ACHN (cell line): ENCODE measurements around the gene XNDC1N.
"Not testable (repeated sequence)": the region's sequence is repeated elsewhere in the genome, so short reads cannot be mapped to it uniquely, and the experiment has no call there.

Experiments
- DNase-seq: peaks from one replicate; pipeline ENCODE4 v3.0.0-alpha.2; 2015
- in situ Hi-C: cut with HindIII; loops from 2 replicates; pipeline ENCODE4 v1.10.0; 2017; ENCODE audit warnings: low sequenced_read_pairs, low pct_ligation_motif_present, low pct_unique_long_range_greater_than_20kb

XNDC1N gene

DNA sequence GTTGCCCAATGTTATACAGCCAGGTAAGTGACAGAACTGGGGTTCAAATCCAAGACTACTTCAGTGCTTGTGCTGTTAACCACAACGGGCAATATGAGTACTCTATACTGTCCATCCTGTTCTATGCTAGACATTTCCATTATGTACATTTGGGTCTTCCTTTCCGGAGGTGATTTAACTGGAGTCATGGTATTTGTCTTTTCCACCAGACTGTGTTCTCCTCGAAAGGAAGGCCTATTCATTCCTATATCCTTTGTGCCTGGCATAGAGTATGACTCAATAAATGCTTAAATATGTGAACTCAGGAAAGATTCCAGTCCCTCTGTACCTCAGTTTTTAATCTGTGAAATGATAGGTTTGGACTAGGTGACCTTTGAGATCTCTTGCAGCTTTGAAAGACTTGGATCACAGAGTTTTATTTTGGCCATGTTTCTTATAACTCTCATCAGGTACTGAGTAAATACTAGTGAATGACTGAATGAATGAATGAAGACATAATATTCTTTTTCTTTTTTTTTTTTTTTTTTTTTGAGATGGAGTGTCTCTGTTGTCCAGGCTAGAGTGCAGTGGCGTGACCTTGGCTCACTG lies 7.0 kb upstream of the XNDC1N start:
- in situ Hi-C loops = no loop called here
- no peak for DNase-seq

DNA sequence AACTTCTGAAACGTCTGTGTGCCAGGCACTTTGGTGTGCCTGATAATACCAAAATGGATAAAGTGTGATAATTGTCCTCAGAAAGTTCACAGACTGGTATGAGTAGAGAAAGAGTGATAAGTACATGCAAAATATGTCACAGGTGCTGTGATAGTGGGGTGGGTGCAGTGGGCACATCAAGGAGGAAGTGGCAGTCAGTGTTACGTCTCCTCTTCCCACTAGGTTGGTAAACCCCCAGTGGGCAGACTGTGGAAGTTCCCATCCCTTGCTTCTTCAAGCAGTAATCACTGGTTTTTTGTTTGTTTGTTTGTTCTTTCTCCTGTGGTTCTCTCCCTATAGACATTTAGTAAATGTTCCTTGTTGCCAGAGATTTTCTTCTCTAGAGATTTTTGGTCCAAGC lies 5.8 kb upstream of the XNDC1N start:
- in situ Hi-C loops = no loop called here
- no peak for DNase-seq

DNA sequence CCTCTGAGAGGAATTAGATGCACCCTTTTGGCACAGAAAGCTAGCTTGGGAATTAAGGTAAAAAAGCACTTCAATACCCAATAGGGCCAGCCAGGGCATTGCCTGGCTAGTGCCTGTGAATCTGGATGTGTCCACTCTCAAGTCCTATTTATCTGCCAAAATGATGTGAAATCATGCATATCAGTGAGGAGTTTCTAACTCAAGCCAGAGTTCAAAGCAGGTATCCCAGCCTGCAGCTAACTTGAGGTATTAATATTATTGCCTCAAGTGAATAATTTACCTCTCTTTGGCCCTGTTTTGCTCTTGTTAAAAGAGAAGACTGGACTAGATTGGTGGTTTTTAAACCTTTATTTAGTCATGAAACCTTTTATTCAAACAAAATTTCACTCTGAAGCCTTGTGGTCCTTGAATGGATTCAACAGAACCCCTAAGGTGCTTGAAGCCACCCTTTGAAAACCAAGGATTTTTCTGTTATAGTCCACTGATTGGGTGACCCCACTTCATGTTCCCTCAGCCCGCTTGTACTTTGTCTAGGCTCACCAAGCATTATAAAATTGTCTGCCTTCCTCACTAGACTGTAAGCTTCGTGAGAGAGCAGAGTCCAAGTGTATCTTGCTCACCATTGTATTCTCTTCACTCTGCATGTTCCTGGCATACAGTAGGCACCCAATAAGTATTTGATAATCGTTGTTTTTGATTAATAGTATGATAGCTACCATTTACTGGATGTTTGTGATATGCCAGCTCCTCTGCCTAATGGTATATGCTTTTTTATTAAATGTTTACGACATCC lies 4.9 kb upstream of the XNDC1N start:
- in situ Hi-C loops = no loop called here

DNA sequence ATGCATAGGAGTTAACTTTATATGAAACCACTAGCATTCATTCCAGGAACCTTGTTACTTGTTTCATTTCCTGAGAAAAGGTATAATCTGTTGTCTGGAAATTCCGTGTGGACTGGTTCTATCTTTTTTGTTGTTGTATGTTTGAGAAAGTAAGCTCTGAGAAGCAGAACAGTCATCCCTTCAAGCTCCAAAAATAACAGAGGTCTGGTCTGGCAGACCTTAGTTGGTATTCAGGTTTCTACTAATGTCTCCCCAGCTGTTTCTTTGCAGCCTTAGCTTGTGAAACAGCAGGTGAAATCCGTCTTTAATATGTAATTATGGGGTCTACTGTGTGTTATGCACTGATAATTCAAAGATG lies 2.8 kb upstream of the XNDC1N start:
- in situ Hi-C loops = no loop called here
- DNase-seq = no peak

More for the DNA sequence above, 4.9 kb upstream of the XNDC1N start:
- peak; percentile 25 for DNase-seq

DNA sequence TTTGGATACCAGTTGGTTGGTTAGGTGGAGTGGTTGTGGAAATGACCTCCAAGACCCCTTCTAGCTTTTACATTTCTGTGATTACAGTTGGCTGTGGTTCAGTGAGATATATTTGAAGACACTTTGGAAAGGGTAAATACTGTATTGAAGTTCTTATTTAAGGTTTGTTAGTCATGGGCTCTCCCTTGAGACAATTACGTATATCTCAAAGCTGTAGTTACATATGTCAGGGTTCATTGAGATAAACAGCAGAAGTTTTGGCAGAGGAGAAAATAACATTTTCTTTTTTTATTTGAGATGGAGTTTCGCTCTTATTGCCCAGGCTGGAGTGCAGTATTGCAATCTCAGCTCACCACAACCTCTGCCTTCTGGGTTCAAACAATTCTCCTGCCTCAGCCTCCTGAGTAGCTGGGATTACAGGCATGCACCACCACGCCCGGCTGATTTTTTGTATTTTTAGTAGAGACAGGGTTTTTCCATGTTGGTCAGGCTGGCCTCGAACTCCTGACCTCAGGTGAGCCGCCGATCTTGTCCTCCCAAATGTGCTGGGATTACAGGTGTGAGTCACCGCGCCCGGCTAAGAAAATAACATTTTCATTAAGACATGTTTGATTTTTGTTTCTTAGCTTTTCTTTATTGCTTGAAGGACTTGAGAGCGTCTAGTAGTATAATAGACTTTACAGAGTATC lies 2.3 kb upstream of the XNDC1N start:
- in situ Hi-C loops = no loop called here
- no peak for DNase-seq

DNA sequence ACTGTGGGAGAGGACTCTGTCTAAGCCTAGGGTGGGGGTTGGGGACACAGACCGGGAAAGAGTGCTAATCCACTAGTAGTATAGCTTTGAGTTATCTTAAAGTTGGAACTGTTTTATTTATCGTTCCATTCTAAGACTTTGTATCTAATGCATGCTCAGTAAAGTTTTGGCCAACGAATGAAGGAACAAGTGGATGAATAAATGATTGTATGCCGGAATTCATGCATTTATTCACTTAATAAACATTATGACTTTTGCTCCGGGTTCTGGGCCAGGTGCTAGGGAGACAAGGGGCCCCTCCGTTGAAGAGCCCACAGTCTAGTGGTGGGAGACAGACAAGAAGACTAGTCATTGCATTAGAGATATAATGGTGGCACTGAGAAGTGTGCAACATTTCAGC lies 1.1 kb upstream of the XNDC1N start:
- no peak for DNase-seq
- in situ Hi-C loops = no loop called here

DNA sequence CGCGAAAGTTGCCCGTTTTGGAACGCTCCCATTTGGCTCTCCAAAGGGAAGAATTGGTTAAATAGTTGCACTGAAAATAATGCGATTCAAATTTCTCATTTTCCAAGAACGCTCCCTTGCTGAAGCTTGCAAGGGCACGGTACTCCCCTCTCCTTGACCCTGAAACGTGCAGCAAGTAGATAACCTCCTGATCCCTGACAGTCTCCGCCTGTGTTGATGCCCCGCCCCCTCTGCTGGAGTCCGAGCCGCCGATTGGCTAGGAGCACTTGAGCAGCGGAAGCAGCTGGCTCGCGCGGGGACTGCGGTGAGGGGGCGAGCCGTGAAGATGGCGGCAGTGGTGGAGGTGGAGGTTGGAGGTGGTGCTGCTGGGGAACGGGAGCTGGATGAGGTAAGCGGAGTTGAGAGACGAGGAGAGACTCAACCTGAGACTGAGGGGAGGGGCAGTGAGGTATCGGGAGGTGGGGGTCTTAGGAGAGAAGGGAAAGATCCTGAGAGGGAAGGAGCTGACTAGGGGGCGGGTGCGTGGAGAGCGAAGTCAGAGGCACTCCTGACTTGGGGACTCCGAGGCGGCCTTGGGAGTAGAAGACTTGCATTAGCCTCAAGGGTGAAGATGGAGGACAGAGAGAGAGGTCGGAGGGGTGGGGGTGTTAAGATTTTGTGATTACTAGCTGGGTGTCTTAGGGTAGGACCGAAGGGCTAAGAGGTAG lies 496 bp upstream of the XNDC1N start, which contains the start of gene RNF121:
RNF121 (plus strand) TSS at position 310 of the 707 bp plus-strand sequence; CDS start at position 326, 16 bp downstream.
- DNase-seq = peak; percentile 93
- in situ Hi-C loops = no loop called here

DNA sequence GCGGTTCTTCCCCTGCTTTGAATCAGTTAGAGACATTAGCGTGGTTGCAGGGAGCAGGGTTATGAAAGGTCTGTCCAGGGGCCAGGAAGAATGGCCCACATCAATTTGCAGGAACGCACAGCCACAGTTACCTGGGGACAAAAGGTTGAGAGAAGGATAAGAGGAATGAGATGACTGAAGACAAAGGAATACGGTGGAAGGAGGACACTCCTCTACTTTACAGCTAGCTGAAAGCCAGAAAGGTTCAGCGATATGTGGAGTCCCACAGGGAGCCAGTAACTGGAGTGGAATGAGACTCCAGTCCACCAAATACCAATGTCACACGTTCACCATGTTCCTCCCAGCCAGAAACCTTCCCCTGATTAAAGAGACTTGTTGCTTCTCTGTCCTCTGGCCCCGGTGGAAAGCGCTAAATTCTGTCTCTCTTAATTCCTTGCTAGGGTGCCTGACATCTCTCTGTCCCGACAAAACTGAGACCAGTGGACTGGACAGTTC lies 10.7 kb downstream of the XNDC1N start:
- no peak for DNase-seq
- in situ Hi-C loops = no loop called here

DNA sequence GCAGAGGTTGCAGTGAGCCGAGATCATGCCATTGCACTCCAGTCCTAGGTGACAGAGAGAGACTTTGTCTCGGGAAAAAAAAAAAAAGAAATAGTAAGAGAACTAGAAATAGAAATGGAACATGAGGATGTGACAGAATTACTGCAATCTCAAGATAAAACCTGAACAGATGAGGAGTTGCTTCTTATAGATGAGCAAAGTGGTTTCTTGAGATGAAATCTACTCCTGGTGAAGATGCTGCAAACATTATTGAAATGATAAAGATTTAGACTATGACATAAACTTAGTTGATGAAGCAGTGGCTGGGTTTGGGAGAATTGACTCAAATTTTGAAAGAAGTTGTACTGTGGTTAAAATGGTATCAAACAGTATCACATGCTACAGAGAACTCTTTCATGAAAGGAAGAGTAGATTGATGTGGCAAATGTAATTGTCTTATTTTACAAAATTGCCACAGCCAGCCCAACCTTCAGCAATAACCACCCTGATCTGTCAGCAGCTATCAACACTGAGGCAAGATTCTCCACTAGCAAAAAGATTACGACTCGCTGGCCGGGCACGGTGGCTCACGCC lies 13.7 kb downstream of the XNDC1N start:
- in situ Hi-C loops = no loop called here
- DNase-seq = no peak

DNA sequence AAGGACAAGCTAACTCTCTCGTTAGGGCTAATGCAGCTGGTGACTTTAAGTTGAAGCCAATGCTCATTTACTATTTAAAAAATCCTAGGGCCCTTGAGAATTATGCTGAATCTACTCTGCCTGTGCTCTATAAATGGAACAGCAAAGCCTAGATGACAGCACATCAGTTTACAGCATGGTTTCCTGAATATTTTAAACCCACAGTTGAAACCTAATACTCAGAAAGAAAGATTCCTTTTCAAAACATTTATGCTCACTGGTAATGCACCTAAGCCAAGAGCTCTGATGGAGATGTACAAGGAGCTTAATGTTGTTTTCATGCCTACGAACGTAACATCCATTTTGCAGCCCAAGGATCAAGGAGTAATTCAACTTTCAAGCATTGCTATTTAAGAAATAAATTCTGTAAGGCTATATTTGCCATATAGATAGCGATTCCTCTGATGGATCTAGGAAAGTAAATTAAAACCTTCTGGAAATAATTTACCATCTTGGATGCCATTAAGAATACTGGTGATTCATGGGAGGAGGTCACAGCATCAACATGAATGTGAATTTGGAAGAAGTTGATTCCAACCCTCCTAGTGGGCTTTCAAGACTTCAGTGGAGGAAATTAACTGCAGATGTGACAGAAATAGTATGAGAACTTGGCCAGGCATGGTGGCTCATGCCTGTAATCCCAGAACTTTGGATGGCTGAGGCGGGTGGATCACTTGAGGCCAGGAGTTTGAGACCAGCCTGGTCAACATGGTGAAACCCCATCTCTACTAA lies 14.5 kb downstream of the XNDC1N start:
- in situ Hi-C loops = no loop called here
- DNase-seq = no peak

DNA sequence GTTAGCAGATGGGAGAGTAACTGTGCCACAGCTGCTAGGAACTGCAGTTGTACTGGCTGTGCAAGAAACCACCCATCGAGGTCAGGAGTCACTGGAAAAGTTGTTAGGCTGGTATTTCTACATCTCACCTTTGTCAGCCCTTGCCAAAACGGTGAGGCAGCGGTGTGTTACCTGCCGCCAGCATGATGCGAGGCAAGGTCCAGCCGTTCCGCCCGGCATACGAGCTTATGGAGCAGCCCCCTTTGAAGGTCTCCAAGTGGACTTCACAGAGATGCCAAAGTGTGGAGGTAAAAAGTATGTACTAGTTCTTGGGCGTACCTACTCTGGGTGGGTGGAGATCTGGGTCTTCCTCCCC lies 16.4 kb downstream of the XNDC1N start:
- DNase-seq, in situ Hi-C loops: not testable (repeated sequence)

DNA sequence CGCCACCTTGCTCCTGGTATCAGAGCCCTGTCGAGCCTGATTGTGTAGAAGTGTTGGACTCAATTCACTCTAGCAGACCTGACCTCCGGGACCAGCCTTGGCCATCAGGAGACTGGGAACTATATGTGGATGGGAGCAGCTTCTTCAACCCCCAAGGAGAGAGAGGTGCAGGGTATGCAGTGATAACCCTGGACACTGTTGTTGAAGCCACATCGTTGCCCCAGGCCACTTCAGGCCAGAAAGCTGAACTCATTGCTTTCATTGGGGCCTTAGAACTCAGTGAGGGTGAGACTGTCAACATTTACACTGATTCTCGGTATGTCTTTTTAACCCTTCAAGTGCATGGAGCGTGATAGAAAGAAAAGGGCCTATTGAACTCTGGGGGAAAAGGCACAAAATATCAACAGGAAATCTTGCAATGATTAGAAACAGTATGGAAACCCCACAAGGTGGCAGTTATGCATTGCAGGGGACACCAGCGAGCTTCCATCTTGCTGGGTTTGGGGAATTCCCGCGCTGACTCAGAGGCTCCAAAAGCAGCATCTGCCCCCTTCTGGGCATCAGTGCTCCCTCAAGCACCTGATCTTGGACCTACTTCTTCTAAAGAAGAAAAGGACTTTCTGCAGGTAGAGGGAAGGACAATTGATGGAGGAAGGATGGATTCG lies 16.9 kb downstream of the XNDC1N start:
- peak; percentile 9 for DNase-seq
- in situ Hi-C loops = not testable (repeated sequence)

DNA sequence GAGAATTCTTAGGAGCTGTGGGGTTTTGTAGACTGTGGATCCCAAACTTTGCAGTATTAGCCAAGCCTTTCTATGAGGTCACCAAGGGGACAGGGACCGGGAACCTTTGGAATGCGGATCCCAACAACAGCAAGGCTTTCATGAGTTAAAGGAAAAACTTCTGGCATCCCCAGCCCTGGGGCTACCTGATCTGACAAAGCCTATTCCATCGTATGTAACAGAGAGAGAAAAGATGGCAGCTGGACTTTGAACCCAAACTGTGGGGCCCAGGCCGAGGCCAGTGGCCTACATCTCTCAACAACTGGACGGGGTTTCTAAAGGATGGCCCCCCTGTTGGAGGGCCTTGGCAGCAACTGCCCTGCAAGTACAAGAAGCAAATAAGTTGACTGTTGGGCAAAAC lies 17.6 kb downstream of the XNDC1N start:
- DNase-seq, in situ Hi-C loops: not testable (repeated sequence)

DNA sequence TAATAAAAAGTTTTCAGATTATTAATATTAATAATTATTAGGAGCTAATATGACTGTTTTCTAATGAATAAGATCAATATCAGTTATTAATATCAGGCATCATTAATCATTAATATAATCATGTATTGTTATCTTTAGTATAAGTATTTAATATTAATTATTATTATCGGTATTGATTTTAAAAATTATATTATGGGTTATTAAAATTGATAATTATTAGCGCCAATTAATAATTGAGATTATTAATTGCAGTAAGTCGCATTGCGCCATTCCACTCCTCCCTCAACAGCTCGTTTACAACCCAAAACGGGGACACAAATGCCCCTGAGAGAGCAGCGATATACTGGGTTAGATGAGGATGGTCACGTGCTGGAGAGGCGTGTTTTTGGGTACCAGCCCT lies 20.2 kb downstream of the XNDC1N start:
- DNase-seq = no peak
- in situ Hi-C loops = no loop called here

DNA sequence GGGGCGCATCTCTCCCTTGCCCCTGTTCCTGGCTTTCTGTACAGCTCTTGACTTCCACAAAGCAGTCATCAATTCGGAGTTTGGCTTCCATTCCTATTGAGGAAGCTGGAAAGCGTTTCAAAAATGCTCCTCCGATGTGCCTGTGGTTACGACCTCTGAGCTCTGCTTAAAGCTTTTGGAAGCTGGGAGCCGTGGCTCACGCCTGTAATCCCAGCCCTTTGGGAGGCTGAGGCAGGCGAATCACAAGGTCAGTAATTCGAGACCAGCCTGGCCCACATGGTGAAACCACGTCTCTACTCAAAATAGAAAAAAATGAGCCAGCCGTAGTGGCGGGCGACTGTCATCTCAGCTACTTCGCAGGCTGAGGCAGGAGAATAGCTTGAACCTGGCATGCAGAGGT lies 27.3 kb downstream of the XNDC1N start:
- in situ Hi-C loops, DNase-seq: not testable (repeated sequence)

DNA sequence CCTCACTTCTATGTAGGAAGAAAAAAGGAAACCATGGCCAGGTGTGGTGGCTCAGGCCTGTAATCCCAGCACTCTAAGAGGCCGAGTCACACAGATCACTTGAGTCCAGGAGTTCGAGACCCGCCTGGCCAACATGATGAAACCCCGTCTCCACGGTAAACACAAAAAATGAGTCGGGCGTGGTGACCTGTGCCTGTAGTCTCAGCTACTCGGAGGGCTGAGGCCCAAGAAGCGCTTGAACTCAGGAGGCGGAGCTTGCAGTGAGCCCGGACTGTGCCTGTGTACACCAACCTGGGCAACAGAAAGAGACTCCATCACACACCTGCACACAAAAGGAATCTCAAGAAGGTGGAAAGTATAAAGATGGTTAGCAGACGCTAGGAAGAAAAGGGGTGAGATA lies 32.4 kb downstream of the XNDC1N start:
- DNase-seq = no peak
- in situ Hi-C loops = no loop called here

DNA sequence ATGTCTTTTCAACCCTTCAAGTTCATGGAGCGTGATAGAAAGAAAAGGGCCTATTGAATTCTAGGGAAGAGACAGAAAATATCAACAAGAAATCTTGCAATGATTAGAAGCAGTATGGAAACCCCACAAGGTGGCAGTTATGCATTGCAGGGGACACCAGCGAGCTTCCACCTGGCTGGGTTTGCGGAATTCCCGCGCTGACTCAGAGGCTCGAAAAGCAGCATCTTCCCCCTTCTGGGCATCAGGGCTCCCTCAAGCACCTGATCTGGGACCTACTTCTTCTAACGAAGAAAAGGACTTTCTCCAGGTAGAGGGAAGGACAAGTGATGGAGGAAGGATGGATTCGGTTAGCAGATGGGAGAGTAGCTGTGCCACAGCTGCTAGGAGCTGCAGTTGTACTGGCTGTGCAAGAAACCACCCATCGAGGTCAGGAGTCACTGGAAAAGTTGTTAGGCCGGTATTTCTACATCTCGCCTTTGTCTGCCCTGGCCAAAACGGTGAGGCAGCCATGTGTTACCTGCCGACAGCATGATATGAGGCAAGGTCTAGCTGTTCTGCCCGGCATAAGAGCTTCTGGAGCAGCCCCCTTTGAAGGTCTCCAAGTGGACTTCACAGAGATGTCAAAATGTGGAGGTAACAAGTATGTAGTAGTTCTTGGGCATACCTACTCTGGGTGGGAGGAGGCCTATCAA lies 39.1 kb downstream of the XNDC1N start:
- DNase-seq, in situ Hi-C loops: not testable (repeated sequence)
